Neuronal stem cell (in vitro differentiated cells): ENCODE data around the gene VGLL3.

Experiments
- DNase-seq: peaks from one replicate; pipeline ENCODE4 v3.0.0-alpha.2; 2013; ENCODE audit warnings: low spot score
- H2AFZ ChIP-seq: one replicate; pipeline ENCODE4 v1.6.1; 2013; ENCODE audit warnings: mild to moderate bottlenecking, low read length, inconsistent platforms
- H2AK5ac ChIP-seq: 2 replicates; pipeline ENCODE4 v1.6.1; 2013; ENCODE audit warnings: low read depth, mild to moderate bottlenecking, inconsistent platforms, low read length, moderate library complexity, mixed read lengths
- H2BK120ac ChIP-seq: 2 replicates; pipeline ENCODE4 v1.6.1; 2013; ENCODE audit warnings: low read depth, mild to moderate bottlenecking, inconsistent platforms, low read length, moderate library complexity, mixed read lengths
- H2BK12ac ChIP-seq: one replicate; pipeline ENCODE4 v1.6.1; 2013; ENCODE audit warnings: low read length, inconsistent platforms
- H2BK15ac ChIP-seq: 2 replicates; pipeline ENCODE4 v1.6.1; 2013; ENCODE audit warnings: mild to moderate bottlenecking, low read length, inconsistent platforms, mixed read lengths
- H2BK5ac ChIP-seq: one replicate; pipeline ENCODE4 v1.6.1; 2013; ENCODE audit warnings: inconsistent platforms, mild to moderate bottlenecking, low read length, moderate library complexity
- H3K14ac ChIP-seq: one replicate; pipeline ENCODE4 v1.6.1; 2013; ENCODE audit warnings: low read length, inconsistent platforms
- H3K18ac ChIP-seq: 2 replicates; pipeline ENCODE4 v1.6.1; 2013; ENCODE audit warnings: low read length, inconsistent platforms
- H3K23ac ChIP-seq: 2 replicates; pipeline ENCODE4 v1.6.1; 2013; ENCODE audit warnings: low read depth, mild to moderate bottlenecking, mixed read lengths, low read length, inconsistent platforms; ENCODE audit not compliant: poor library complexity
- H3K27ac ChIP-seq: replicated peaks from 3 replicates; pipeline ENCODE4 v1.5.1; 2013; ENCODE audit warnings: low read length, inconsistent platforms
- H3K27me3 ChIP-seq, 3 experiments: 2 replicates each; pipeline ENCODE4 v1.6.1; 2013; ENCODE audit warnings: low read length in 3 of 3, mild to moderate bottlenecking in 2 of 3, inconsistent platforms in 1 of 3, low read depth in 1 of 3, mixed read lengths in 1 of 3, moderate library complexity in 1 of 3; ENCODE audit not compliant: control insufficient read depth in 3 of 3, insufficient read depth in 3 of 3
- H3K36me3 ChIP-seq, 2 donors: replicated peaks in 1 of 2; 2 replicates each; pipeline ENCODE4 v1.6.1; 2013; ENCODE audit warnings: low read length in 2 of 2; ENCODE audit not compliant: control insufficient read depth in 2 of 2, insufficient read depth in 2 of 2
- H3K4ac ChIP-seq: 2 replicates; pipeline ENCODE4 v1.6.1; 2013; ENCODE audit warnings: inconsistent platforms, mild to moderate bottlenecking, low read length, moderate library complexity
- H3K4me1 ChIP-seq, 2 donors: 1 replicate in 1 of 2; 2 replicates in 1 of 2; pipeline ENCODE4 v1.6.1; 2013; ENCODE audit warnings: low read length in 2 of 2, low read depth in 1 of 2; ENCODE audit not compliant: control insufficient read depth in 2 of 2, insufficient read depth in 1 of 2
- H3K4me2 ChIP-seq: one replicate; pipeline ENCODE4 v1.6.1; 2013; ENCODE audit warnings: mild to moderate bottlenecking, low read length, inconsistent platforms; ENCODE audit not compliant: insufficient read depth, poor library complexity, severe bottlenecking
- H3K4me3 ChIP-seq, 2 donors: 2 replicates each; pipeline ENCODE4 v1.5.1; 2013; ENCODE audit warnings: low read length in 2 of 2, mild to moderate bottlenecking in 2 of 2, inconsistent platforms in 1 of 2, moderate library complexity in 1 of 2
- H3K79me1 ChIP-seq: one replicate; pipeline ENCODE4 v1.6.1; 2013; ENCODE audit warnings: low read depth, mild to moderate bottlenecking, inconsistent platforms, low read length, moderate library complexity
- H3K9ac ChIP-seq: one replicate; pipeline ENCODE4 v1.6.1; 2013; ENCODE audit warnings: mild to moderate bottlenecking, low read depth, low read length, inconsistent platforms; ENCODE audit not compliant: poor library complexity
- H3K9me3 ChIP-seq, 2 donors: replicated peaks in 1 of 2; 2 replicates each; pipeline versions ENCODE3 to v1.6.1; 2013; ENCODE audit warnings: low read length in 2 of 2, mild to moderate bottlenecking in 2 of 2, inconsistent platforms in 1 of 2, low read depth in 1 of 2, mixed read lengths in 1 of 2, moderate library complexity in 1 of 2; ENCODE audit not compliant: control insufficient read depth in 2 of 2, insufficient read depth in 1 of 2
- H4K8ac ChIP-seq: one replicate; pipeline ENCODE4 v1.6.1; 2013; ENCODE audit warnings: low read depth, mild to moderate bottlenecking, inconsistent platforms, low read length, moderate library complexity
- H4K91ac ChIP-seq: one replicate; pipeline ENCODE4 v1.6.1; 2013; ENCODE audit warnings: low read length, low read depth, mild to moderate bottlenecking, inconsistent platforms; ENCODE audit not compliant: poor library complexity
- WGBS, 2 donors: extraction: QIAGEN DNeasy Blood & Tissue Kit; methylation state at CpG; one replicate each; pipeline ENCODE4 v1.1.7; 2013; ENCODE audit warnings: missing lambda C conversion rate in 2 of 2, mixed read lengths in 1 of 2; ENCODE audit not compliant: insufficient read length in 2 of 2, insufficient replicate concordance in 1 of 2; ENCODE audit errors: extremely low coverage in 2 of 2; 5-methylcytosine and 5-hydroxymethylcytosine counted together

VGLL3 gene

GRCh38 chr3:86993704-86994103 lies 2.8 kb upstream of the VGLL3 start:
- Histone ChIP-seq H2BK5ac (no peak overlapping the region), H3K4me2 (no peak overlapping the region), H3K27me3 (peaks cover 0 to 23% (median 9%) of the 10 kb centered on the region in 3 experiments), H4K8ac (no peak overlapping the region), H3K4me1 (peaks cover 3 to 4% of the 10 kb centered on the region in 2 donors), H3K9me3 (no peaks in the 10 kb centered on the region), H3K14ac (no peak overlapping the region), H3K36me3 (no peaks in the 10 kb centered on the region), H2AFZ (no peak overlapping the region), H3K23ac (no peak overlapping the region), H2BK12ac (no peak overlapping the region), H2BK15ac (no peak overlapping the region), H2AK5ac (no peak overlapping the region), H3K27ac (no peak overlapping the region), H3K9ac (no peak overlapping the region), H3K4me3 (no peak overlapping the region), H3K79me1 (no peaks in the 10 kb centered on the region), H4K91ac (no peak overlapping the region), H3K4ac (no peak overlapping the region), H2BK120ac (no peak overlapping the region), H3K18ac (no peak overlapping the region)
- WGBS, 2 donors: no CpG with 5 or more reads among the region's 7 CpGs
- no peak for DNase-seq

GRCh38 chr3:86991840-86992435 lies 989 bp upstream of the VGLL3 start:
- Histone ChIP-seq H3K14ac (no peak overlapping the region), H3K4me3 (peak overlapping the region in 1 of 2 donors; percentile 50), H2BK12ac (no peak overlapping the region), H3K9ac (no peak overlapping the region), H4K8ac (no peak overlapping the region), H2BK5ac (no peak overlapping the region), H3K9me3 (no peaks in the 10 kb centered on the region), H3K23ac (no peak overlapping the region), H3K18ac (no peak overlapping the region), H3K27ac (no peak overlapping the region), H2AFZ (peak overlapping the region; percentile 99), H4K91ac (no peak overlapping the region), H3K36me3 (no peaks in the 10 kb centered on the region), H2BK120ac (no peak overlapping the region), H2AK5ac (no peak overlapping the region), H3K79me1 (no peaks in the 10 kb centered on the region), H3K4ac (no peak overlapping the region), H3K27me3 (peaks cover 0 to 23% (median 9%) of the 10 kb centered on the region in 3 experiments), H3K4me2 (no peak overlapping the region), H3K4me1 (peaks cover 3 to 4% of the 10 kb centered on the region in 2 donors), H2BK15ac (no peak overlapping the region)
- no peak for DNase-seq
- WGBS, 2 donors: no CpG with 5 or more reads among the region's 8 CpGs

DNA sequence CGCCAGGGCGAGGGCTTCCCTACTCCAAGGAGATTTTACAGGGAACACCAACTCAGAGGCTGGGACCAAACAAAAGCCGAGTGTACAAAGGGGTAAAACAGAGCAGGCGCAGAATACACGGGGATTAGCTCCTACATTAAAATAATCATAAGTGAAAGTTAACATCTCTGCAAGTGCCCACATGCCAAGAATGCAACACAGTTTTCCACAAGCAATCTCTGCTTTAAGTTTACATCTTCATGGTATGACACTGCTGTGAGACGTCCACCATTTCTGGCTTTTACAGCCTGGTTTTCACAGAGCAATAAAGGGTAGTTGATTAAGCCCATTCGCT lies 500 bp upstream of the VGLL3 start:
- Histone ChIP-seq H3K23ac (no peak overlapping the region), H2BK120ac (no peak overlapping the region), H3K18ac (peak overlapping the region; percentile 91), H2AK5ac (no peak overlapping the region), H3K4me3 (peak overlapping the region; percentile 50 to 89), H2BK15ac (no peak overlapping the region), H3K9ac (peak overlapping the region; percentile 30), H3K9me3 (no peaks in the 10 kb centered on the region), H3K27ac (no peak overlapping the region), H4K91ac (no peak overlapping the region), H3K36me3 (no peaks in the 10 kb centered on the region), H3K4me1 (peaks cover 2 to 3% of the 10 kb centered on the region in 2 donors), H2AFZ (peak overlapping the region; percentile 99), H3K27me3 (peaks cover 0 to 23% (median 9%) of the 10 kb centered on the region in 3 experiments), H3K79me1 (no peaks in the 10 kb centered on the region), H3K4me2 (peak overlapping the region; percentile 89), H4K8ac (no peak overlapping the region), H3K4ac (no peak overlapping the region), H2BK5ac (no peak overlapping the region), H3K14ac (no peak overlapping the region), H2BK12ac (no peak overlapping the region)
- DNase-seq: no peak
- WGBS, 2 donors: no CpG with 5 or more reads among the region's 7 CpGs

DNA sequence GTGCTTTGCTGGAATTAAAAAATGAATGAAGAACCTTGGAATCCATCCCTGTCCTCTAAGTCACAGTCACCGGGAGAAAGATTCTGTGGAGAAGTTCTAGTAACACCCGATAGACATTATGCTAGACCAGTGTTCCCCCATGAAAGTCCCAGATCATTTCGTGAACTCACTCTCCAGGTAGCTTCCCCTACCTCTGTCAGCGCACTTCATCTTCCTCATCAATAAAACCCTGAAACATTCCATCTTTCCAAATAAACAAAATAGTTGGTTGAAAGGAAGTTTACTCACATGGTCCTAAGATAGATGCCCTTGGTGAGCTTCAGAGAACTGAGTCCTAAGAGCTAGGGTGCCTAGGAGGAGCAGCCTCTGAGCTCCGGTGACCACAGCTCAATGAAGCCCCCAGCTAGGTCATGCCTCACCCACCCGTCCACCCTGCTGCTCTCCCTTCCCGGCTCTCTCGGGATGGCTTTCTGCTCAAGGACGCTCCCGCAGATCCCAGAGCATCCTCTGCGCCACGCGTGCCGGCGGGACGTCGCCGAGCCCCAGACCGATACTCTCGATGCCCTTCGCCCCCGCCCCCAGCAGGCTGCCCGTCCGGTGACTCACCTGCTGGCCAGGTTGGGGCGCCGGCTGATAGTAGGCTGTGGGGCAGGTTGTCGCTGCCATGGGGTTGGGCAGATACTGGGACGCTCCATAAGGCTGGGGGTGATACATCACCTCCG lies 776 bp downstream of the VGLL3 start:
- no peak overlapping the region for H4K8ac ChIP-seq
- no peak overlapping the region for H2BK12ac ChIP-seq
- peak overlapping the region; percentile 65 for H3K23ac ChIP-seq
- no peak overlapping the region for H2AK5ac ChIP-seq
- no peak overlapping the region for H3K9ac ChIP-seq
- peak overlapping the region; percentile 38 for H3K14ac ChIP-seq
- H2BK120ac ChIP-seq: peak overlapping the region; percentile 55
- WGBS, 2 donors: no CpG with 5 or more reads among the region's 29 CpGs
- no peak for DNase-seq
- peak overlapping the region; percentile 89 for H3K4me2 ChIP-seq
- H3K4ac ChIP-seq: no peak overlapping the region
- H2BK15ac ChIP-seq: peak overlapping the region; percentile 46
- H2BK5ac ChIP-seq: no peak overlapping the region
- no peaks in the 10 kb centered on the region for H3K36me3 ChIP-seq
- H3K27me3 ChIP-seq: peaks cover 0 to 23% (median 9%) of the 10 kb centered on the region in 3 experiments
- peak overlapping the region; percentile 99 for H2AFZ ChIP-seq
- H4K91ac ChIP-seq: no peak overlapping the region
- peak overlapping the region; percentile 45 for H3K18ac ChIP-seq
- H3K27ac ChIP-seq: no peak overlapping the region
- H3K4me3 ChIP-seq: peak overlapping the region; percentile 50 to 89
- H3K4me1 ChIP-seq: peaks cover 2 to 3% of the 10 kb centered on the region in 2 donors
- no peaks in the 10 kb centered on the region for H3K9me3 ChIP-seq
- H3K79me1 ChIP-seq: no peaks in the 10 kb centered on the region
